Testis (tissue), 2 donors: Measurements from ENCODE around the gene HSPBP1.

ENCODE experiments used
- POLR2A ChIP-seq: fragments of 450-650 bp; IDR thresholded peaks from one replicate; pipeline ENCODE4 v1.6.1; 2017; ENCODE audit warnings: antibody characterized with exemption, mild to moderate bottlenecking, moderate library complexity
- TF ChIP-seq, protein P1 (sequence below), 3 experiments: fragments of 450-650 bp in 2 of 3; fragments of 200-600 bp in 1 of 3; sonication (generic) in 1 of 3; IDR thresholded peaks; one replicate each; pipeline ENCODE4 v1.5.1; 2016 to 2019; ENCODE audit warnings: antibody characterized with exemption in 3 of 3, mild to moderate bottlenecking in 2 of 3, moderate library complexity in 1 of 3

DNA sequence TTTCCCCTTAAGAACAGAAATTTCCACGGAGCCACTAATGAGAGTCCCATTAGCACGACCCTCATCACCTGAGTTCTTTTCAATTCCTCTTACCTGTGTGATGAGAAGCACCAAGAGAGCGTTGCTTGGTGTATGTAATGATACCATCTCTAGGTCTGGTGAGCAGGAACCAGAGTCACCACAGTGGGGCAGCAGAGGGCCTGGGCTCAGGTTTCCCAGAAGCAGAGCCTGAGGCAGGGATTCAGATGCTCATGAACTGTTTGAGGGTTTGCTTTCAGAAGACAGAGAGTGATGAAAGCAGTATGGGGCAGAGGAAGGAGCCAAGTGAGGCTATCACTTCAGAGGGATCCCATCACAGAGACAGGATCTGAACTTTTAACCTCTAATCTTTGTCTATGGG lies 67.5 kb downstream of the HSPBP1 start:
- TF ChIP-seq, protein P1, sequence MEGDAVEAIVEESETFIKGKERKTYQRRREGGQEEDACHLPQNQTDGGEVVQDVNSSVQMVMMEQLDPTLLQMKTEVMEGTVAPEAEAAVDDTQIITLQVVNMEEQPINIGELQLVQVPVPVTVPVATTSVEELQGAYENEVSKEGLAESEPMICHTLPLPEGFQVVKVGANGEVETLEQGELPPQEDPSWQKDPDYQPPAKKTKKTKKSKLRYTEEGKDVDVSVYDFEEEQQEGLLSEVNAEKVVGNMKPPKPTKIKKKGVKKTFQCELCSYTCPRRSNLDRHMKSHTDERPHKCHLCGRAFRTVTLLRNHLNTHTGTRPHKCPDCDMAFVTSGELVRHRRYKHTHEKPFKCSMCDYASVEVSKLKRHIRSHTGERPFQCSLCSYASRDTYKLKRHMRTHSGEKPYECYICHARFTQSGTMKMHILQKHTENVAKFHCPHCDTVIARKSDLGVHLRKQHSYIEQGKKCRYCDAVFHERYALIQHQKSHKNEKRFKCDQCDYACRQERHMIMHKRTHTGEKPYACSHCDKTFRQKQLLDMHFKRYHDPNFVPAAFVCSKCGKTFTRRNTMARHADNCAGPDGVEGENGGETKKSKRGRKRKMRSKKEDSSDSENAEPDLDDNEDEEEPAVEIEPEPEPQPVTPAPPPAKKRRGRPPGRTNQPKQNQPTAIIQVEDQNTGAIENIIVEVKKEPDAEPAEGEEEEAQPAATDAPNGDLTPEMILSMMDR (IDR thresholded peaks at IDR 0.05): no peak
- TF ChIP-seq POLR2A: no peak
